ENCODE measurements around the gene STIM1.

DNA sequence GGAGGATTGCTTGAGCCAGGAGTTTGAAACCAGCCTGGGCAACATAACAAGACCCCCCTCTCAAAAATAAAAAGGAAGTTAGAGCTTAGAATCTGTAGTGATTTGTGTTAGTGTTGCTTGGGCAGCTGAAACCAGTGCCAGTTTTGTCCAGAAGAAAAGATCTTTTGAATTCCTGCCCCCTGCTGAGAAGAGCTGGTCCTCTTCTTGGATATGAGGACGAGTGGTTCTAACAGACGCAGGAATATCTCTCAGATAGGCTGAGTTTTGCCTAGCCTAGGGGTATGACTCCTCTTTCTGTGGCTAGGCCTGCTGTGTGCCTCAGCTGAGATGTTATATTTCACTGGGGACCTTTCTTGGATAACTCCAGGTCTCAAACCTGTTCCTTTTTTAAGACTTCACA lies 102.8 kb downstream of the STIM1 start:
- TF ChIP-seq, protein P1, sequence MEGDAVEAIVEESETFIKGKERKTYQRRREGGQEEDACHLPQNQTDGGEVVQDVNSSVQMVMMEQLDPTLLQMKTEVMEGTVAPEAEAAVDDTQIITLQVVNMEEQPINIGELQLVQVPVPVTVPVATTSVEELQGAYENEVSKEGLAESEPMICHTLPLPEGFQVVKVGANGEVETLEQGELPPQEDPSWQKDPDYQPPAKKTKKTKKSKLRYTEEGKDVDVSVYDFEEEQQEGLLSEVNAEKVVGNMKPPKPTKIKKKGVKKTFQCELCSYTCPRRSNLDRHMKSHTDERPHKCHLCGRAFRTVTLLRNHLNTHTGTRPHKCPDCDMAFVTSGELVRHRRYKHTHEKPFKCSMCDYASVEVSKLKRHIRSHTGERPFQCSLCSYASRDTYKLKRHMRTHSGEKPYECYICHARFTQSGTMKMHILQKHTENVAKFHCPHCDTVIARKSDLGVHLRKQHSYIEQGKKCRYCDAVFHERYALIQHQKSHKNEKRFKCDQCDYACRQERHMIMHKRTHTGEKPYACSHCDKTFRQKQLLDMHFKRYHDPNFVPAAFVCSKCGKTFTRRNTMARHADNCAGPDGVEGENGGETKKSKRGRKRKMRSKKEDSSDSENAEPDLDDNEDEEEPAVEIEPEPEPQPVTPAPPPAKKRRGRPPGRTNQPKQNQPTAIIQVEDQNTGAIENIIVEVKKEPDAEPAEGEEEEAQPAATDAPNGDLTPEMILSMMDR (IDR thresholded peaks at IDR 0.05), result no peak
- TF ChIP-seq POLR2A (IDR thresholded peaks at IDR 0.05; ENCODE audit: low read depth), result no peak
- no peak for TF ChIP-seq POLR2AphosphoS5 (IDR thresholded peaks at IDR 0.05)
- no peak for TF ChIP-seq EP300 (IDR thresholded peaks at IDR 0.05)

All from esophagus muscularis mucosa (tissue), 4 donors.